ENCODE results near the gene SDCBP2.

- TF ChIP-seq CTCF (IDR thresholded peaks at IDR 0.05) (no peak), POLR2A (IDR thresholded peaks at IDR 0.05) (no peak)
Observed at GRCh38 chr20:1371830-1372539, 43.0 kb upstream of the SDCBP2 start.

Measured in heart left ventricle (tissue), 13 donors.